ENCODE results near the gene AVPR1A. TPM values are rescaled to one million over a fixed set of nuclear protein-coding genes. Genes with fewer than 3 reads are reported as not detected.

AVPR1A gene
- total RNA-seq, 4 donors from 2014 or later, result 24.4 to 59.0 (median 41.0) TPM

DNA sequence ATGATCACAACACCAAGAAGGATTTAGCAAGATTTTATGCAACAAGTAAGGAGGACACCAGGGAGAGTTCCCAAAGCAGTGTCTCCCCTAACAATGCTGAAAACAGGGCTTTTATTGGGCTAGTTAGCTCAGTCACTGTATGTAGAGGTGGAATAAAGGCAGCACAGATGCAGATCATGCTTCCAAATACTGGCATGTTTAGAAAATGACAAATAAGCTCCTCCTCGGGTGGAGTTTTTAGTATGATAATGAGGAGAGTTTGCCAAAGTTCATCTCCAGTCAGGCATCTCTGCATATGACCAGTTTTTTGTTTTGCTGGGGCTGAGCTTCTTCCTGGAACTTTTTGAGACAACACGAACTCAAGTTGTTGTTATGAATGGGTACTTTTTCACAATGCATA is 4.4 kb upstream of the AVPR1A start:
- ATAC-seq (ENCODE audit: low FRiP score) (no peak), DNase-seq (ENCODE audit: low spot score) (no peak)
- TF ChIP-seq, protein P1, sequence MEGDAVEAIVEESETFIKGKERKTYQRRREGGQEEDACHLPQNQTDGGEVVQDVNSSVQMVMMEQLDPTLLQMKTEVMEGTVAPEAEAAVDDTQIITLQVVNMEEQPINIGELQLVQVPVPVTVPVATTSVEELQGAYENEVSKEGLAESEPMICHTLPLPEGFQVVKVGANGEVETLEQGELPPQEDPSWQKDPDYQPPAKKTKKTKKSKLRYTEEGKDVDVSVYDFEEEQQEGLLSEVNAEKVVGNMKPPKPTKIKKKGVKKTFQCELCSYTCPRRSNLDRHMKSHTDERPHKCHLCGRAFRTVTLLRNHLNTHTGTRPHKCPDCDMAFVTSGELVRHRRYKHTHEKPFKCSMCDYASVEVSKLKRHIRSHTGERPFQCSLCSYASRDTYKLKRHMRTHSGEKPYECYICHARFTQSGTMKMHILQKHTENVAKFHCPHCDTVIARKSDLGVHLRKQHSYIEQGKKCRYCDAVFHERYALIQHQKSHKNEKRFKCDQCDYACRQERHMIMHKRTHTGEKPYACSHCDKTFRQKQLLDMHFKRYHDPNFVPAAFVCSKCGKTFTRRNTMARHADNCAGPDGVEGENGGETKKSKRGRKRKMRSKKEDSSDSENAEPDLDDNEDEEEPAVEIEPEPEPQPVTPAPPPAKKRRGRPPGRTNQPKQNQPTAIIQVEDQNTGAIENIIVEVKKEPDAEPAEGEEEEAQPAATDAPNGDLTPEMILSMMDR (IDR thresholded peaks at IDR 0.05), result no peak

DNA sequence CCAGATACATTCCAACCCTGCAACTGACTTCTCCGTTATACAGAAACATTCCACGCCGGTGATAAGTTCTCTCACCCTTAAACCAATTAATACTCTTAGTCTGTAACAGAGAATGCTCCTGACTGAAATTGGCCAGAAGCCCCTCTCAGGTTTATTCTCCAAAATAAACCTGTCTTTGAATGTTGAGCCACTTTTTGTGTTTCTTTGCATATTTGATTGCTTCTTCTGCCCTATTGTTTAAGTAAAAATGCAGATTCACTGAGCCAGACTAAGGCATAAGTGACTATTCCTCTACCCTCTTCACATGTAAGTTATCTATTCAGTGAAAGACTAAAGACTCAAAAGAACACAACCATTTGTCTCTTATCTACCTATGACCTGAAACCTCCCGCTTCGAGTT is 3.6 kb upstream of the AVPR1A start:
- ATAC-seq (ENCODE audit: low FRiP score) (no peak), DNase-seq (ENCODE audit: low spot score) (no peak)
- TF ChIP-seq, protein P1 (IDR thresholded peaks at IDR 0.05), result no peak

DNA sequence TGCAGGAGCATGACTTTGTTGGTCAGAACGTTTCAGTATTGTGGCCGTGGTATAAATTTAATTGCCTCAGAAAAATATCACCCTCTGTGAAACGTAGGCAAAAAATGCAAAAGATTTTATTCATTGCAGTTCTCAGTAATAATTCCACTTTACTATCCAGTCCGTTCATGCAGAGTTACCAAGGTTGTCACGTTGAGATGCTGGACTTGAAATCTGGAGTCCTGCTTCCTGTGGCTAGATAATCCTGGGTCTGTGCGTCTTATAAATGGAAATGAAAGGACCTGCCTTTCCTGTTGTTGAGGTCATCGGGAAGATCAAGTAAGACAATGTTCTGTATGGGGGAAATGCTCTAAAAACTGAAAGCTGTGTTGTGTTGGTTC is 1.3 kb upstream of the AVPR1A start:
- TF ChIP-seq, protein P1 (IDR thresholded peaks at IDR 0.05), result no peak
- no peak for DNase-seq (ENCODE audit: low spot score)
- no peak for ATAC-seq (ENCODE audit: low FRiP score)

DNA sequence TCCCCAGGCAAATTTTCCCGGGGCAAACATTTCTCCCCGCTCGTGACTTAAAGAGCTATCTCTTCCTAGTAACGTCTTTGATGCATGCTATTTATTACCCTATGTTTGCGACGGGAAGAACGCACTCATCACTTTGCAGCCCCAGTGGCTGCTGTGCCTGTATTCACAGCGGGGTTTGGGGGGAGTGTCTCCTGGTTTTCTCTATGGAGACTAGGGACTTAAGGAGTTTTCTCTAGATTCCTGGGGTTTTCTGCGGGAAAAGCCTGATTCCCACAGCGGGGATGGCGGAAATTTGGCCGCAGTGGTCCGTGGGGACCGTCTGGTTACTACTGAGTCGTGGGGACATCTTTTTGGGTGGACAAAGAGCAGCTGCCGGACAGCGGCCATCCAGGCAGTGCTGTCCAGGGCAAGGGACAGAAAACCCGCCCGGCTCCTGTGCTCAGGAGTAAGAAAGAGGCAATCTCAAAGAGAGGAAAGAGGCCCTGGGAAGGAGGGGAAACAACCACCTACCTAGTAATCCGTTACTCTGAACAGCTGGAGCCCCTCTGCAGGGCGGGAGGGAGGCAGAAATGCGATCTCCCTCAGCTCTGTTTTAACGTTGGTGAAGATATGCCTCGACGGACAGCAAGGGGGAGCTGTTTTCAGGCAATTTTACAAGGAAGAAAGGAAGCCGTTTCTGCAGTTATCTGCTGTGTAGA is 771 bp upstream of the AVPR1A start:
- TF ChIP-seq, protein P1 (IDR thresholded peaks at IDR 0.05), result peak in 1 of 3 donors; percentile 33
- ATAC-seq (ENCODE audit: low FRiP score) (peak; percentile 53), DNase-seq (ENCODE audit: low spot score) (no peak)

DNA sequence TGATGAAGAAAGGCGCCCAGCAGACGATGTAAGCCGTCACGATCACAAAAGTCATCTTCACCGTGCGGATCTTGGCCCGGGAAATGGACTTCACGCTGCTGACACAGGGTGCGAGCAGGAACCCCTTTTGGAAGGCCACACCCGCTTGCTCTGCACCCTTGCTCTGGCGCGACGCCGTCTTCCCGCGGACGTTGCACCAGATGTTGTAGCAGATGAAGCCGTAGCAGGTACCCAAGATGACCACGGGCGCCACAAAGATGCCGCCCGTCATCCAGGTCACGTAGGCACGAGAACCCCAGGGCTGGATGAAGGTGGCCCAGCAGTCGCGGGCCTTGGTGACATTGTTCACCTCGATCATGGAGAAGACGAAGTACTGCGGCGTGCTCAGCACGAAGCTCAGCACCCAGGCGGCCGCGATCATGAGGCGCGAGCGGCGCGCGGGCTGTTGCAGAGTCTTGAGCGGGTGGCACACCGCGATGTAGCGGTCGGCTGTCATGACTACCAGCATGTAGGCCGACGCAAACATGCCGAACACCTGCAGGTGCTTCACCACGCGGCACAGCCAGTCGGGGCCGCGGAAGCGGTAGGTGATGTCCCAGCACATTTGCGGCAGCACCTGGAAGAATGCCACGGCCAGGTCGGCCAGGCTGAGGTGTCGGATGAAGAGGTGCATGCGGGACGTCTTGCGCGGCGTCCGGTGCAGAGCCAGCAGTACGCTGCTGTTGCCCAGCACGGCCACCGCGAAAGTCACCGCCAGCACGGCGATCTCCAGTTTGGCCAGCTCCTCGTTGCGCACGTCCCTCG is 890 bp downstream of the AVPR1A start:
- DNase-seq (ENCODE audit: low spot score) (no peak), ATAC-seq (ENCODE audit: low FRiP score) (no peak)
- TF ChIP-seq, protein P1 (IDR thresholded peaks at IDR 0.05), result no peak

DNA sequence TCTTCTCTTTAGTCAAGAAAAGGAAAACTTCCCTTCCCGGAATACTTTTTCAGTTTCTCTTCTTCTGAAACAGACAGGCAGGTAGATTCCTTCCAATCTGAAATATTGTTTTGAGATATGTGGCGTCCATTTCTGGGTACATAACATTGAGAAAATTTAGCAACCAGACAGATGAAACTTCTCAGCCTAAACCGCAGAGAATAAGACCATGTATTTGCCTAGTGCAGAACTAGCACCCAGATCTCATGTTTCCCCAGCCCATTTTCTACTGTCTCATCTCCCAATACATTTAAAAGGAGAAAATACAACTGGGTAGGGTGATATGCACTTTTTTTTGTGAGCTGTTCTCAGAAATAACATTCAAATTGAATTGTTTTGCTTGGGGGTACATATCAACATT is 6.4 kb downstream of the AVPR1A start:
- ATAC-seq (ENCODE audit: low FRiP score) (no peak), DNase-seq (ENCODE audit: low spot score) (no peak)
- TF ChIP-seq, protein P1 (IDR thresholded peaks at IDR 0.05), result no peak

DNA sequence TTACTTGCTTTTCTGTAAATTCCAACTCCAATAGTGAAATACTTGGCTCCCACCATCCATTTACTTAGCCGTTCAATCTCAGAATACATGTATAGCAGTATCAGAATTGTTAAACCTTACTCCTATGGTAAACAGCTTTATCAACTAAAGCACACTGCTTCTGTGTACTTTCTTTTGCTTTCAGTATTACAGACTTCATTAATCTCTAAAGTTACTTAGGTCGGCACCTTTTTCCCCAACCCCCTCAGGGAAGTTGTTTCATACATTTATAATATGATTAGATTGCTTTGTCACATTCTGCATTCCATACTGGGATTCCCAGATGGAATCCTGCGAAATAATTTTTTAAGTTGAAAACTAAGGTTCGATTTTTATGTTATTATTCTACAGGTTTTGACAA is 12.5 kb downstream of the AVPR1A start:
- DNase-seq (ENCODE audit: low spot score) (no peak), ATAC-seq (ENCODE audit: low FRiP score) (no peak)
- TF ChIP-seq, protein P1 (IDR thresholded peaks at IDR 0.05), result no peak

Data from omental fat pad (tissue), 4 donors.